ENCODE data around the gene BLCAP. TPM values are rescaled to one million over a fixed set of nuclear protein-coding genes. Genes with fewer than 3 reads are reported as not detected.

The BLCAP gene
- total RNA-seq, 1 donor from 2014 or later = 42.7 TPM

DNA sequence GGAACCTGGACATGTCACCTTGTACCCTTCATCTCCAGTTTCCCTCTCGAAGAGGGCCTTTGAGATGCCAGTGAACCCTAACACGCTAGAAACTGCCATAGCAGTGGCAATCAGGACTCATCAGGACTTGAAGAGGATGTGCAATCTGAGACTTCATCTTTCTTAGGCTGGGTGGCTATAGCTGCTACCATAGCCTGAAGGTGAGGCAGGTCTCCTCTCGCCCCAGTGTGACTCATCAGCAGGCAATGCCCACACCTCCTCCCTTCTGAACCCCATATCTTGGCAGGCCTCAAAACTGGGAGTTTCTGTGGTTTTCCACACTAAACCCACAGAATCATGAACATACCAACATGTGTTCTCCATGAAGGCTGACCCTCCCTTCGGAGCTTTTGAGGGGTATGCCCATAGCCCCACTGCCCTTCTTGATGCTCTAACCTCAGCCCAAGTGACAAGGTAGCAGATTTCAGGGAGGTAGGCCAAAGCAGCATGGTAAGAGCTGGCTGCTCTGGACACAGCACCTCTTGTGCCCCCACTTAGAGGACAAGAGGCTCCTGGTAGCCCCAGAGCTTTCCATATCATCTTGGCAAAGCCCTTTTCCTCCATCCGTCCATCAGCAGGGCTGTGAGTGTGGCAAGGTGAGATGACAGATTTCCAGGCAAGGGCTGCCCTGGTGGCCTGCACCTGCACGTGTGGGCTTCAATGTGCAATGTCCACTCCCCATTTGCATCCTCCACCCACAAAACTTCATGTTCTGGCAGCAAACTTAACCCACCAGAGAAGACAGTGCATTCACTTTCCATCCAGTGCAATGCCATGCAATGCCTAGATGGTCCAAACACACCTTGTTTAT is 2.6 kb downstream of the BLCAP start:
- Mint-ChIP-seq H3K36me3 (ENCODE audit: insufficient read depth) (peaks cover 11% of the 10 kb centered on the region), H3K27ac (peak overlapping the region; percentile 41), H3K9me3 (ENCODE audit: low read depth) (no peaks in the 10 kb centered on the region), H3K4me3 (ENCODE audit: low read depth) (no peak overlapping the region), H3K27me3 (no peaks in the 10 kb centered on the region), H3K4me1 (ENCODE audit: low read depth) (peaks cover 46% of the 10 kb centered on the region)
- TF ChIP-seq, protein P1, sequence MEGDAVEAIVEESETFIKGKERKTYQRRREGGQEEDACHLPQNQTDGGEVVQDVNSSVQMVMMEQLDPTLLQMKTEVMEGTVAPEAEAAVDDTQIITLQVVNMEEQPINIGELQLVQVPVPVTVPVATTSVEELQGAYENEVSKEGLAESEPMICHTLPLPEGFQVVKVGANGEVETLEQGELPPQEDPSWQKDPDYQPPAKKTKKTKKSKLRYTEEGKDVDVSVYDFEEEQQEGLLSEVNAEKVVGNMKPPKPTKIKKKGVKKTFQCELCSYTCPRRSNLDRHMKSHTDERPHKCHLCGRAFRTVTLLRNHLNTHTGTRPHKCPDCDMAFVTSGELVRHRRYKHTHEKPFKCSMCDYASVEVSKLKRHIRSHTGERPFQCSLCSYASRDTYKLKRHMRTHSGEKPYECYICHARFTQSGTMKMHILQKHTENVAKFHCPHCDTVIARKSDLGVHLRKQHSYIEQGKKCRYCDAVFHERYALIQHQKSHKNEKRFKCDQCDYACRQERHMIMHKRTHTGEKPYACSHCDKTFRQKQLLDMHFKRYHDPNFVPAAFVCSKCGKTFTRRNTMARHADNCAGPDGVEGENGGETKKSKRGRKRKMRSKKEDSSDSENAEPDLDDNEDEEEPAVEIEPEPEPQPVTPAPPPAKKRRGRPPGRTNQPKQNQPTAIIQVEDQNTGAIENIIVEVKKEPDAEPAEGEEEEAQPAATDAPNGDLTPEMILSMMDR (IDR thresholded peaks at IDR 0.05; ENCODE audit: unreplicated experiment) = no peak
- no peak for DNase-seq (ENCODE audit: low spot score, unreplicated experiment)

DNA sequence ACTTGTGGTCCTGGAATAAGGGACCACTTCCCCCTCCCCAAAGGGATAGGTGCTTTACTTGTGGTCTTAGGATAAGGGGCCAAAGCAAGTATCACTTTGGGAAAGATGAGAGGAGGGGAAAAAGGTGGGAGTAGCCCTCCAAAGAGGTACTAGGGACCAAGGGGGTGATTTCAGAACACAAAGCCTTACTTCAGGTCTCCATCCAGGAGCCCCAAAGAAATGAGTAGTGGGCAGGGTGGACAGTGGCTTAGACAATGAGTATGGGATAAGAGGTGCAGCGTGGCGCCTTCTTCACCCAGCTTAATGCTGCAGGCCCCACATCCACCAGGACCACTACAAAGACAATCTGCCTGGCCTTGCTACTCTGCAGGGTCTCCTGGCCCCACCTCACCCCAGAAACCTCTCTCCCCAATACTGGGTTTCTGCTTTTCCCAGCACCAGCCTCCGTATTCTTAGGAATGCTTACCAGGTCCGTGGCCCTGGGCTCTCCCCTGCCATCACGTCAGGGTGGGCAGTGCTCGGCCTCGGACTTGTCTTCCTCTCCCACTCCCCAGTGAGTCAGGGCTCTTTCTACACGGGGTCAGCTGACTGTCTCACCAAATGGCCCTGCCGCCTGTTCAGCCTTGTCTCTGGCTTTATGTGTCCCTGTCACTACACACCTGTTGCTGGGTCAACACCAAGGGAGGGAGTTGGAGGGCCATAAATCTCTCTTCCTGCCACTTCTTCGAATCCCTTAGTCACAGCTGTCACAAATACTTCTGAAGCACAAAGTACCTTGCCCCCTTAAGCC is 3.6 kb downstream of the BLCAP start:
- Mint-ChIP-seq H3K27me3 (no peaks in the 10 kb centered on the region), H3K9me3 (ENCODE audit: low read depth) (no peaks in the 10 kb centered on the region), H3K36me3 (ENCODE audit: insufficient read depth) (peaks cover 12% of the 10 kb centered on the region), H3K4me3 (ENCODE audit: low read depth) (peak overlapping the region; percentile 51), H3K4me1 (ENCODE audit: low read depth) (peaks cover 44% of the 10 kb centered on the region), H3K27ac (peak overlapping the region; percentile 94)
- TF ChIP-seq, protein P1 (IDR thresholded peaks at IDR 0.05; ENCODE audit: unreplicated experiment) = no peak
- DNase-seq (ENCODE audit: low spot score, unreplicated experiment) = no peak

DNA sequence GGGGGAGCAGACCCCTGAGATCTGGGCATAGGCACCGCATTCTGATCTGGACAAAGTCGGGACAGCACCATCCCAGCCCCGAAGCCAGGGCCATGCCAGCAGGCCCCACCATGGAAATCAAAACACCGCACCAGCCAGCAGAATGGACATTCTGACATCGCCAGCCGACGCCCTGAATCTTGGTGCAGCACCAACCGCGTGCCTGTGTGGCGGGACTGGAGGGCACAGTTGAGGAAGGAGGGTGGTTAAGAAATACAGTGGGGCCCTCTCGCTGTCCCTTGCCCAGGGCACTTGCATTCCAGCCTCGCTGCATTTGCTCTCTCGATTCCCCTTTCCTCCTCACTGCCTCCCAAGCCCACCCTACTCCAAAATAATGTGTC is 4.7 kb downstream of the BLCAP start:
- peaks cover 38% of the 10 kb centered on the region for H3K4me1 Mint-ChIP-seq (ENCODE audit: low read depth)
- H3K36me3 Mint-ChIP-seq (ENCODE audit: insufficient read depth) = peaks cover 16% of the 10 kb centered on the region
- no peaks in the 10 kb centered on the region for H3K27me3 Mint-ChIP-seq
- TF ChIP-seq, protein P1 (IDR thresholded peaks at IDR 0.05; ENCODE audit: unreplicated experiment) = no peak
- H3K4me3 Mint-ChIP-seq (ENCODE audit: low read depth) = no peak overlapping the region
- no peaks in the 10 kb centered on the region for H3K9me3 Mint-ChIP-seq (ENCODE audit: low read depth)
- no peak for DNase-seq (ENCODE audit: low spot score, unreplicated experiment)
- H3K27ac Mint-ChIP-seq = no peak overlapping the region

DNA sequence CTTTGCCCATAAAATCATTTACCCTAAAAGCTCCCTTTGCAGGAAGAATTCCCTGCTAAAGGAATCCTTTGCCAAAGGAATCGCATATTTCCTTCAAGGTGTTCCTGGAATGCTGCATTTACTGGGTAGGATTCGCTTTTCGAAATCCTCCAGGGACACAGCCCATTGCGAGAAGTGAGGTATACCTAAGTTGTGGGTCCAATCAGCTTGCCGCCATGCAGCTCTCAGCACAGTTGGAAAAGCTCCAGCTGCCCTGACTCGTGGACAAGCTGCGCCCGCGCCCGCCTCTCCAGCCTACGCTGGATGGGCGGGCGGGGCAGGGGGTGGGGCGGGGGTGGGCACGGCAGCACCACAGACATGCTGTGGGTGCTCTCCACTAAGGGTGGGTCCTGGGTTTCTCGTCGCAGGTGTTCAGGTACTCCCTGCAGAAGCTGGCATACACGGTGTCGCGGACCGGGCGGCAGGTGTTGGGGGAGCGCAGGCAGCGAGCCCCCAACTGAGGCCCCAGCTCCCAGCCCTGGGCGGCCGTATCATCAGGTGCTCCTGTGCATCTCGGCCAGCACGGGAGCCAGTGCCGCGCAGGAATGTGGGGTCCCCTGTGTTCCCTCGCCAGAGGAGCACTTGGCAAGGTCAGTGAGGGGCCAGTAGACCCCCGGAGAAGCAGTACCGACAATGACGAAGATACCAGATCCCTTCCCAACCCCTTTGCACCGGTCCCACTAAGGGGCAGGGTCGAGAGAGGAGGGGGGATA is 5.2 kb downstream of the BLCAP start:
- H3K27ac Mint-ChIP-seq = no peak overlapping the region
- TF ChIP-seq, protein P1 (IDR thresholded peaks at IDR 0.05; ENCODE audit: unreplicated experiment) = no peak
- H3K4me3 Mint-ChIP-seq (ENCODE audit: low read depth) = peak overlapping the region; percentile 81
- H3K36me3 Mint-ChIP-seq (ENCODE audit: insufficient read depth) = peaks cover 20% of the 10 kb centered on the region
- no peaks in the 10 kb centered on the region for H3K9me3 Mint-ChIP-seq (ENCODE audit: low read depth)
- no peak for DNase-seq (ENCODE audit: low spot score, unreplicated experiment)
- H3K4me1 Mint-ChIP-seq (ENCODE audit: low read depth) = peaks cover 40% of the 10 kb centered on the region
- no peaks in the 10 kb centered on the region for H3K27me3 Mint-ChIP-seq
